SK-N-SH (cell line): ENCODE data around the gene ZNF438. TPM values are rescaled to one million over a fixed set of nuclear protein-coding genes. Genes with fewer than 3 reads are reported as not detected.

Experiments
- CTCF ChIA-PET: fragments of 300-600, 350-600 bp; formaldehyde crosslinking; extraction: SDS; loops from one replicate; lab custom pipeline; 2021; lab: Yijun Ruan, JAX
- POLR2A ChIA-PET: fragments of 350-600 bp; sonication (Branson Sonifier 250); formaldehyde crosslinking; extraction: SDS; loops from one replicate; lab custom pipeline; 2020; ENCODE audit warnings: antibody characterized with exemption, inconsistent platforms; lab: Yijun Ruan, JAX
- DNase-seq: peaks from one replicate; pipeline ENCODE4 v3.0.0; 2012
- H2AFZ ChIP-seq: fragments of 200-600 bp; sonication (generic); 2 replicates; pipeline ENCODE4 v1.8.1; 2016; ENCODE audit warnings: antibody characterized with exemption, mild to moderate bottlenecking, low read depth
- H3F3A ChIP-seq: fragments of 200-600 bp; sonication (generic); replicated peaks from 2 replicates; pipeline ENCODE3; 2016; ENCODE audit warnings: antibody characterized with exemption, mild to moderate bottlenecking; ENCODE audit not compliant: insufficient read depth
- H3K27ac ChIP-seq, 2 experiments: fragments of 200-500 bp in 1 of 2; fragments of 200-600 bp in 1 of 2; sonication (Bioruptor generic) in 1 of 2; sonication (generic), shearing (Covaris generic) in 1 of 2; 2 replicates each; pipeline versions ENCODE4 v1.5.1 to v1.6.1; 2014 to 2016; ENCODE audit warnings: low read depth in 2 of 2, inconsistent platforms in 1 of 2, low read length in 1 of 2, mild to moderate bottlenecking in 1 of 2, mixed read lengths in 1 of 2
- H3K27me3 ChIP-seq: fragments of 200-600 bp; sonication (generic), shearing (Covaris generic); 2 replicates; pipeline ENCODE4 v1.6.1; 2016; ENCODE audit warnings: mixed run types; ENCODE audit not compliant: insufficient read depth
- H3K36me3 ChIP-seq, 2 experiments: fragments of 200-500 bp in 1 of 2; fragments of 200-600 bp in 1 of 2; sonication (Bioruptor generic) in 1 of 2; sonication (generic) in 1 of 2; replicated peaks in 1 of 2; 2 replicates each; pipeline versions ENCODE3 to v1.5.1; 2014 to 2016; ENCODE audit warnings: low read length in 1 of 2, mild to moderate bottlenecking in 1 of 2; ENCODE audit not compliant: insufficient read depth in 2 of 2, control insufficient read depth in 1 of 2
- H3K4me1 ChIP-seq, 2 experiments: fragments of 200-500 bp in 1 of 2; fragments of 200-600 bp in 1 of 2; sonication (Bioruptor generic) in 1 of 2; sonication (generic), shearing (Covaris generic) in 1 of 2; 2 replicates each; pipeline versions ENCODE4 v1.5.1 to v1.6.1; 2014 to 2016; ENCODE audit warnings: low read depth in 1 of 2, low read length in 1 of 2, mixed run types in 1 of 2; ENCODE audit not compliant: insufficient read depth in 2 of 2, control insufficient read depth in 1 of 2
- H3K4me2 ChIP-seq: fragments of 200-600 bp; sonication (generic), shearing (Covaris generic); 2 replicates; pipeline ENCODE4 v1.6.1; 2017; ENCODE audit warnings: mixed run types
- H3K4me3 ChIP-seq, 2 experiments: fragments of 200-500 bp in 1 of 2; fragments of 200-600 bp in 1 of 2; sonication (Bioruptor generic) in 1 of 2; sonication (generic), shearing (Covaris generic) in 1 of 2; 2 replicates each; pipeline versions ENCODE4 v1.5.1 to v1.8.1; 2014 to 2016; ENCODE audit warnings: low read depth in 2 of 2, inconsistent platforms in 1 of 2, low read length in 1 of 2, mild to moderate bottlenecking in 1 of 2, mixed read lengths in 1 of 2, moderate library complexity in 1 of 2
- H3K79me2 ChIP-seq: fragments of 200-600 bp; sonication (generic); 2 replicates; pipeline ENCODE4 v1.8.1; 2017; ENCODE audit warnings: mild to moderate bottlenecking; ENCODE audit not compliant: insufficient read depth
- H3K9ac ChIP-seq: fragments of 200-600 bp; sonication (generic); 2 replicates; pipeline ENCODE4 v1.6.1; 2017; ENCODE audit warnings: mixed run types
- H3K9me2 ChIP-seq: fragments of 200-600 bp; sonication (generic); 2 replicates; pipeline ENCODE4 v1.6.1; 2017; ENCODE audit warnings: mixed run types
- H3K9me3 ChIP-seq: fragments of 200-600 bp; sonication (generic); 2 replicates; pipeline ENCODE4 v1.6.1; 2017; ENCODE audit warnings: mixed run types, mild to moderate bottlenecking, moderate library complexity
- H4K20me1 ChIP-seq: fragments of 200-600 bp; sonication (generic); 2 replicates; pipeline ENCODE4 v1.6.1; 2017; ENCODE audit warnings: mild to moderate bottlenecking, mixed run types; ENCODE audit not compliant: insufficient read depth
- CHD2 ChIP-seq: fragments of 150-350 bp; IDR thresholded peaks from 2 replicates; pipeline ENCODE4 v1.6.1; 2018; ENCODE audit warnings: low read length; ENCODE audit not compliant: partially characterized antibody
- CTCF ChIP-seq: fragments of 200-600 bp; sonication (generic); IDR thresholded peaks from 2 replicates; pipeline ENCODE4 v1.6.1; 2017; ENCODE audit warnings: antibody characterized with exemption, mild to moderate bottlenecking, moderate library complexity
- ELF1 ChIP-seq: IDR thresholded peaks from 2 replicates; pipeline ENCODE4 v1.4.0; 2012
- FOXJ3 ChIP-seq: sonication (generic); formaldehyde crosslinking; IDR thresholded peaks from 2 replicates; pipeline ENCODE4 v1.5.1; 2020; ENCODE audit warnings: mild to moderate bottlenecking, missing genetic modification reagents
- FOXM1 ChIP-seq: IDR thresholded peaks from 2 replicates; pipeline ENCODE4 v1.4.0; 2012; ENCODE audit warnings: low read depth, mild to moderate bottlenecking
- GABPA ChIP-seq: IDR thresholded peaks from 2 replicates; pipeline ENCODE4 v1.4.0; 2012; ENCODE audit warnings: low read depth, mild to moderate bottlenecking
- MXI1 ChIP-seq: IDR thresholded peaks from 2 replicates; pipeline ENCODE4 v1.6.1; 2012; ENCODE audit warnings: mild to moderate bottlenecking, low read depth, low read length, improper control_type of control experiment
- NFIC ChIP-seq: IDR thresholded peaks from 2 replicates; pipeline ENCODE4 v1.4.0; 2012; ENCODE audit warnings: borderline replicate concordance
- RFX5 ChIP-seq: IDR thresholded peaks from 2 replicates; pipeline ENCODE4 v1.6.1; 2012; ENCODE audit warnings: mild to moderate bottlenecking, improper control_type of control experiment, low read length
- RXRA ChIP-seq: IDR thresholded peaks from 2 replicates; pipeline ENCODE4 v1.4.0; 2012; ENCODE audit warnings: low read depth, mild to moderate bottlenecking, borderline replicate concordance
- SMC3 ChIP-seq: IDR thresholded peaks from 2 replicates; pipeline ENCODE4 v1.6.1; 2012; ENCODE audit warnings: low read depth, low read length, improper control_type of control experiment
- TCF12 ChIP-seq: IDR thresholded peaks from 2 replicates; pipeline ENCODE4 v1.4.0; 2012
- USF2 ChIP-seq: fragments of 150-350 bp; IDR thresholded peaks from 2 replicates; pipeline ENCODE4 v1.6.1; 2017; ENCODE audit warnings: antibody characterized with exemption, low read length, low read depth, borderline replicate concordance
- WGBS: methylation state at CpG from one replicate; pipeline ENCODE4 v1.1.6; 2017; ENCODE audit warnings: low lambda C conversion rate; 5-methylcytosine and 5-hydroxymethylcytosine counted together
- polyA plus RNA-seq, 3 experiments: library from polyadenylated mRNA; depleted of rRNA; stranded (reverse); fragments of >200 nt; gene quantifications; 2 replicates each; pipeline ENCODE4 v1.2.3, GENCODE V29; 2012
- TF ChIP-seq, protein P1 (sequence below): IDR thresholded peaks from 2 replicates; pipeline ENCODE4 v1.4.0; 2012; ENCODE audit warnings: low read depth
- TF ChIP-seq, protein P2 (sequence below): IDR thresholded peaks from 2 replicates; pipeline ENCODE4 v1.4.0; 2012; ENCODE audit warnings: low read depth, borderline replicate concordance
- TF ChIP-seq, protein P3 (sequence below): fragments of 150-350 bp; IDR thresholded peaks from 2 replicates; pipeline ENCODE4 v1.6.1; 2016; ENCODE audit warnings: mild to moderate bottlenecking, low read depth, low read length

Gene ZNF438
- polyA plus RNA-seq, 1 of the 3 experiments (the other 2 are of a cell fraction) = 2.1 TPM

GRCh38 chr10:30979956-30980355 is 51.7 kb downstream of the ZNF438 start:
- Histone ChIP-seq H3K36me3 (peaks cover 0 to 7% of the 10 kb centered on the region in 2 experiments), H3K4me1 (no peaks in the 10 kb centered on the region), H3K9me3 (no peaks in the 10 kb centered on the region), H3K9me2 (no peaks in the 10 kb centered on the region), H3K4me2 (no peak overlapping the region), H3F3A (no peaks in the 10 kb centered on the region), H3K27me3 (no peaks in the 10 kb centered on the region), H3K79me2 (no peaks in the 10 kb centered on the region), H3K4me3 (no peak overlapping the region), H3K9ac (no peak overlapping the region), H3K27ac (no peak overlapping the region), H4K20me1 (no peaks in the 10 kb centered on the region), H2AFZ (no peak overlapping the region)
- CTCF ChIA-PET = no interaction called here
- WGBS = 87% methylated on average over 4 of the region's 4 CpGs
- POLR2A ChIA-PET = no interaction called here
- no peak for DNase-seq
- TF ChIP-seq ELF1 (no peak), CHD2 (no peak), CTCF (no peak), NFIC (no peak), USF2 (no peak), RXRA (no peak), RFX5 (no peak), SMC3 (no peak), FOXJ3 (CRISPR knock-in tag) (no peak), FOXM1 (no peak), TCF12 (no peak), MXI1 (no peak), GABPA (no peak)
- TF ChIP-seq, protein P1, sequence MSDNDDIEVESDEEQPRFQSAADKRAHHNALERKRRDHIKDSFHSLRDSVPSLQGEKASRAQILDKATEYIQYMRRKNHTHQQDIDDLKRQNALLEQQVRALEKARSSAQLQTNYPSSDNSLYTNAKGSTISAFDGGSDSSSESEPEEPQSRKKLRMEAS = no peak
- TF ChIP-seq, protein P2, sequence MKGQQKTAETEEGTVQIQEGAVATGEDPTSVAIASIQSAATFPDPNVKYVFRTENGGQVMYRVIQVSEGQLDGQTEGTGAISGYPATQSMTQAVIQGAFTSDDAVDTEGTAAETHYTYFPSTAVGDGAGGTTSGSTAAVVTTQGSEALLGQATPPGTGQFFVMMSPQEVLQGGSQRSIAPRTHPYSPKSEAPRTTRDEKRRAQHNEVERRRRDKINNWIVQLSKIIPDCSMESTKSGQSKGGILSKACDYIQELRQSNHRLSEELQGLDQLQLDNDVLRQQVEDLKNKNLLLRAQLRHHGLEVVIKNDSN = no peak
- TF ChIP-seq, protein P3, sequence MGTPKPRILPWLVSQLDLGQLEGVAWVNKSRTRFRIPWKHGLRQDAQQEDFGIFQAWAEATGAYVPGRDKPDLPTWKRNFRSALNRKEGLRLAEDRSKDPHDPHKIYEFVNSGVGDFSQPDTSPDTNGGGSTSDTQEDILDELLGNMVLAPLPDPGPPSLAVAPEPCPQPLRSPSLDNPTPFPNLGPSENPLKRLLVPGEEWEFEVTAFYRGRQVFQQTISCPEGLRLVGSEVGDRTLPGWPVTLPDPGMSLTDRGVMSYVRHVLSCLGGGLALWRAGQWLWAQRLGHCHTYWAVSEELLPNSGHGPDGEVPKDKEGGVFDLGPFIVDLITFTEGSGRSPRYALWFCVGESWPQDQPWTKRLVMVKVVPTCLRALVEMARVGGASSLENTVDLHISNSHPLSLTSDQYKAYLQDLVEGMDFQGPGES = no peak
